Liver (tissue), 9 donors: ENCODE results near the gene FRA10AC1. TPM values are rescaled to one million over a fixed set of nuclear protein-coding genes. Genes with fewer than 3 reads are reported as not detected.

Experiments
- DNase-seq: peaks from one replicate; pipeline ENCODE4 v3.0.0-alpha.2; 2017; ENCODE audit warnings: low spot score
- H3K27ac ChIP-seq, 2 donors: one replicate each; pipeline ENCODE4 v1.7.0; 2013; ENCODE audit warnings: inconsistent platforms in 2 of 2, low read length in 2 of 2, control low read depth in 1 of 2, low read depth in 1 of 2, mild to moderate bottlenecking in 1 of 2
- H3K27me3 ChIP-seq, 4 donors: one replicate each; pipeline versions ENCODE4 v1.6.1 to v1.7.0; 2013; ENCODE audit warnings: low read length in 3 of 4, inconsistent platforms in 1 of 4, mild to moderate bottlenecking in 1 of 4, moderate library complexity in 1 of 4; ENCODE audit not compliant: control insufficient read depth in 4 of 4, insufficient read depth in 4 of 4
- H3K36me3 ChIP-seq, 4 donors: one replicate each; pipeline versions ENCODE4 v1.6.1 to v1.7.0; 2013; ENCODE audit warnings: low read length in 3 of 4, mild to moderate bottlenecking in 3 of 4, low read depth in 1 of 4, moderate library complexity in 1 of 4; ENCODE audit not compliant: control insufficient read depth in 4 of 4, insufficient read depth in 3 of 4
- H3K4me1 ChIP-seq, 4 donors: one replicate each; pipeline versions ENCODE4 v1.6.1 to v1.7.0; 2013; ENCODE audit warnings: low read length in 3 of 4, mild to moderate bottlenecking in 3 of 4, moderate library complexity in 1 of 4; ENCODE audit not compliant: control insufficient read depth in 4 of 4, insufficient read depth in 4 of 4
- H3K4me3 ChIP-seq, 3 donors: one replicate each; pipeline versions ENCODE4 v1.6.1 to v1.7.0; 2013; ENCODE audit warnings: low read length in 3 of 3, control low read depth in 1 of 3, low read depth in 1 of 3, mild to moderate bottlenecking in 1 of 3
- H3K9ac ChIP-seq, 2 donors: one replicate each; pipeline ENCODE4 v1.7.0; 2013; ENCODE audit warnings: low read length in 2 of 2, mild to moderate bottlenecking in 2 of 2, moderate library complexity in 2 of 2, control low read depth in 1 of 2, low read depth in 1 of 2
- H3K9me3 ChIP-seq, 4 donors: one replicate each; pipeline versions ENCODE4 v1.6.1 to v1.7.0; 2013; ENCODE audit warnings: low read length in 3 of 4; ENCODE audit not compliant: control insufficient read depth in 4 of 4
- EGR1 ChIP-seq, 2 donors: IDR thresholded peaks; 2 replicates each; pipeline ENCODE4 v1.6.1; 2016 to 2018; ENCODE audit warnings: antibody characterized with exemption in 2 of 2, low read depth in 2 of 2
- FOXA2 ChIP-seq: IDR thresholded peaks from 2 replicates; pipeline ENCODE4 v1.6.1; 2016; ENCODE audit warnings: antibody characterized with exemption
- GABPA ChIP-seq, 2 donors: IDR thresholded peaks in 1 of 2; conservative IDR thresholded peaks in 1 of 2; 2 replicates each; pipeline ENCODE4 v1.6.1; 2016; ENCODE audit warnings: antibody characterized with exemption in 2 of 2, mild to moderate bottlenecking in 1 of 2, moderate library complexity in 1 of 2
- HNF4G ChIP-seq: IDR thresholded peaks from 2 replicates; pipeline ENCODE4 v1.6.1; 2016; ENCODE audit warnings: antibody characterized with exemption
- MAX ChIP-seq: IDR thresholded peaks from 2 replicates; pipeline ENCODE4 v1.6.1; 2016; ENCODE audit warnings: antibody characterized with exemption
- NR2F2 ChIP-seq: IDR thresholded peaks from 2 replicates; pipeline ENCODE4 v1.6.1; 2016; ENCODE audit warnings: antibody characterized with exemption
- RAD21 ChIP-seq, 2 donors: IDR thresholded peaks; 2 replicates each; pipeline ENCODE4 v1.6.1; 2016; ENCODE audit warnings: antibody characterized with exemption in 2 of 2, mild to moderate bottlenecking in 2 of 2
- RXRA ChIP-seq, 2 donors: IDR thresholded peaks; 2 replicates each; pipeline ENCODE4 v1.6.1; 2017 to 2018; ENCODE audit warnings: antibody characterized with exemption in 2 of 2, mild to moderate bottlenecking in 1 of 2
- TAF1 ChIP-seq: conservative IDR thresholded peaks from 2 replicates; pipeline ENCODE4 v1.6.1; 2016; ENCODE audit warnings: antibody characterized with exemption, mild to moderate bottlenecking
- ZBTB33 ChIP-seq: IDR thresholded peaks from 2 replicates; pipeline ENCODE4 v1.6.1; 2016; ENCODE audit warnings: antibody characterized with exemption
- WGBS: extraction: QIAGEN DNeasy Blood & Tissue Kit; methylation state at CpG from one replicate; pipeline ENCODE4 v1.1.7; 2013; 5-methylcytosine and 5-hydroxymethylcytosine counted together
- polyA plus RNA-seq, 2 donors: library from polyadenylated mRNA; stranded (reverse) in 1 of 2; unstranded in 1 of 2; fragments of 200-250 nt in 1 of 2; fragments of >200 nt in 1 of 2; fragmentation: Nextera tagmentation in 1 of 2; extraction: Ambion mirVana in 1 of 2; gene quantifications; one replicate each; pipeline versions ENCODE4 v1.2.1 to v1.2.3, GENCODE V29; 2013 to 2015
- total RNA-seq, 2 donors: library from RNA; depleted of rRNA; stranded (reverse); fragments of >200 nt; gene quantifications; one replicate each; pipeline ENCODE4 v1.2.3, GENCODE V29; 2014
- TF ChIP-seq, protein P1 (sequence below): fragments of 150-350 bp; IDR thresholded peaks from 2 replicates; pipeline ENCODE4 v1.5.1; 2017; ENCODE audit warnings: improper control_type of control experiment, low read depth, low read length; ENCODE audit not compliant: missing input control
- TF ChIP-seq, protein P2 (sequence below): IDR thresholded peaks from 2 replicates; pipeline ENCODE4 v1.6.1; 2016; ENCODE audit warnings: antibody characterized with exemption, mild to moderate bottlenecking
- donor health status: healthy.
- donor health status: healthy.
- donor health status: healthy.
- donor health status: healthy.
- donor health status: healthy.

FRA10AC1 gene
- total and polyA plus RNA-seq, 4 donors: 2.5 to 19.2 (median 5.8) TPM

DNA sequence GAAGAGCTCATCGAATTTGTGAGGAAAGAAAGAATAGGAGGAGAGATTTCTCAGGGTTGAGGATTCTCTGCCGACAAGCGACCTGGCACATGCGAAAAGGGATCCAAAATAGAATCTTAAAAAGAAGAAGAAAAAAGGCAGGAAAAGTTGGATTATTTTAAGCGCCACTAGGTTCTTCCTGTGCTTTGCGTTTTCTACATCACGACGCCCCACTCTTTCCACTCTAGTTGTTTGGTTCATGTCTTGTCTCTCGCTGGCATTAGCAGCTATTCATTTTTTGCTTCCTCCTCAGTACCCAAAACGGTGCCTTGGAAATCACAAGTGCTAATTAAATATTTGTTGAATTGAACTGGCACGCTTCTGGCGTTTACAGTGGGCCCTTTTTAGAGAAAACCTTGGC lies 674 bp upstream of the FRA10AC1 start:
- Histone ChIP-seq H3K36me3 (peaks cover 1 to 14% (median 6%) of the 10 kb centered on the region in 4 donors), H3K27me3 (no peaks in the 10 kb centered on the region), H3K4me1 (peaks cover 4 to 16% (median 12%) of the 10 kb centered on the region in 4 donors), H3K9me3 (no peaks in the 10 kb centered on the region), H3K9ac (peak overlapping the region; percentile 48 to 89), H3K27ac (peak overlapping the region; percentile 69 to 75), H3K4me3 (peak overlapping the region; percentile 63 to 96 (median 82))
- no peak for DNase-seq
- TF ChIP-seq GABPA (IDR thresholded peaks at IDR 0.05 in 1 of 2, conservative IDR thresholded peaks at IDR 0.05 in 1 of 2) (no peak), TAF1 (peak; percentile 0)
- 2% methylated on average over 12 of the region's 12 CpGs for WGBS

- peaks cover 1 to 21% (median 12%) of the 10 kb centered on the region in 4 donors for H3K36me3 ChIP-seq
- no peaks in the 10 kb centered on the region for H3K27me3 ChIP-seq
- WGBS: 1% methylated on average over 9 of the region's 9 CpGs
- no peak for TF ChIP-seq NR2F2
- TF ChIP-seq EGR1 (IDR thresholded peaks at IDR 0.05; ENCODE audit: low read depth in 2 of 2): no peak
- no peak for TF ChIP-seq MAX
- TF ChIP-seq TAF1: no peak
- TF ChIP-seq RXRA (IDR thresholded peaks at IDR 0.05): no peak
- TF ChIP-seq, protein P1, sequence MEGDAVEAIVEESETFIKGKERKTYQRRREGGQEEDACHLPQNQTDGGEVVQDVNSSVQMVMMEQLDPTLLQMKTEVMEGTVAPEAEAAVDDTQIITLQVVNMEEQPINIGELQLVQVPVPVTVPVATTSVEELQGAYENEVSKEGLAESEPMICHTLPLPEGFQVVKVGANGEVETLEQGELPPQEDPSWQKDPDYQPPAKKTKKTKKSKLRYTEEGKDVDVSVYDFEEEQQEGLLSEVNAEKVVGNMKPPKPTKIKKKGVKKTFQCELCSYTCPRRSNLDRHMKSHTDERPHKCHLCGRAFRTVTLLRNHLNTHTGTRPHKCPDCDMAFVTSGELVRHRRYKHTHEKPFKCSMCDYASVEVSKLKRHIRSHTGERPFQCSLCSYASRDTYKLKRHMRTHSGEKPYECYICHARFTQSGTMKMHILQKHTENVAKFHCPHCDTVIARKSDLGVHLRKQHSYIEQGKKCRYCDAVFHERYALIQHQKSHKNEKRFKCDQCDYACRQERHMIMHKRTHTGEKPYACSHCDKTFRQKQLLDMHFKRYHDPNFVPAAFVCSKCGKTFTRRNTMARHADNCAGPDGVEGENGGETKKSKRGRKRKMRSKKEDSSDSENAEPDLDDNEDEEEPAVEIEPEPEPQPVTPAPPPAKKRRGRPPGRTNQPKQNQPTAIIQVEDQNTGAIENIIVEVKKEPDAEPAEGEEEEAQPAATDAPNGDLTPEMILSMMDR: no peak
- no peak for TF ChIP-seq FOXA2
- TF ChIP-seq RAD21 (IDR thresholded peaks at IDR 0.05): no peak
- no peak for TF ChIP-seq HNF4G
- TF ChIP-seq, protein P2, sequence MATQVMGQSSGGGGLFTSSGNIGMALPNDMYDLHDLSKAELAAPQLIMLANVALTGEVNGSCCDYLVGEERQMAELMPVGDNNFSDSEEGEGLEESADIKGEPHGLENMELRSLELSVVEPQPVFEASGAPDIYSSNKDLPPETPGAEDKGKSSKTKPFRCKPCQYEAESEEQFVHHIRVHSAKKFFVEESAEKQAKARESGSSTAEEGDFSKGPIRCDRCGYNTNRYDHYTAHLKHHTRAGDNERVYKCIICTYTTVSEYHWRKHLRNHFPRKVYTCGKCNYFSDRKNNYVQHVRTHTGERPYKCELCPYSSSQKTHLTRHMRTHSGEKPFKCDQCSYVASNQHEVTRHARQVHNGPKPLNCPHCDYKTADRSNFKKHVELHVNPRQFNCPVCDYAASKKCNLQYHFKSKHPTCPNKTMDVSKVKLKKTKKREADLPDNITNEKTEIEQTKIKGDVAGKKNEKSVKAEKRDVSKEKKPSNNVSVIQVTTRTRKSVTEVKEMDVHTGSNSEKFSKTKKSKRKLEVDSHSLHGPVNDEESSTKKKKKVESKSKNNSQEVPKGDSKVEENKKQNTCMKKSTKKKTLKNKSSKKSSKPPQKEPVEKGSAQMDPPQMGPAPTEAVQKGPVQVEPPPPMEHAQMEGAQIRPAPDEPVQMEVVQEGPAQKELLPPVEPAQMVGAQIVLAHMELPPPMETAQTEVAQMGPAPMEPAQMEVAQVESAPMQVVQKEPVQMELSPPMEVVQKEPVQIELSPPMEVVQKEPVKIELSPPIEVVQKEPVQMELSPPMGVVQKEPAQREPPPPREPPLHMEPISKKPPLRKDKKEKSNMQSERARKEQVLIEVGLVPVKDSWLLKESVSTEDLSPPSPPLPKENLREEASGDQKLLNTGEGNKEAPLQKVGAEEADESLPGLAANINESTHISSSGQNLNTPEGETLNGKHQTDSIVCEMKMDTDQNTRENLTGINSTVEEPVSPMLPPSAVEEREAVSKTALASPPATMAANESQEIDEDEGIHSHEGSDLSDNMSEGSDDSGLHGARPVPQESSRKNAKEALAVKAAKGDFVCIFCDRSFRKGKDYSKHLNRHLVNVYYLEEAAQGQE: no peak
- no peak for TF ChIP-seq ZBTB33
- peak overlapping the region; percentile 69 to 75 for H3K27ac ChIP-seq
- peaks cover 4 to 16% (median 12%) of the 10 kb centered on the region in 4 donors for H3K4me1 ChIP-seq
- DNase-seq: no peak
- H3K9me3 ChIP-seq: no peaks in the 10 kb centered on the region
- peak overlapping the region; percentile 85 to 93 for H3K9ac ChIP-seq
- peak overlapping the region; percentile 63 to 89 (median 88) for H3K4me3 ChIP-seq
Observed at GRCh38 chr10:93701866-93702209, 554 bp downstream of the FRA10AC1 start.
